GM12872 (cell line): ENCODE data around the gene GTF2H1.

Experiments
- TF ChIP-seq, protein P1 (sequence below): IDR thresholded peaks from 3 replicates; pipeline ENCODE4 v1.5.1; 2011; ENCODE audit warnings: low read depth, mild to moderate bottlenecking, low read length, moderate library complexity; ENCODE audit not compliant: insufficient read depth

Gene GTF2H1

GRCh38 chr11:18383388-18384156 is 61.2 kb downstream of the GTF2H1 start:
- TF ChIP-seq, protein P1, sequence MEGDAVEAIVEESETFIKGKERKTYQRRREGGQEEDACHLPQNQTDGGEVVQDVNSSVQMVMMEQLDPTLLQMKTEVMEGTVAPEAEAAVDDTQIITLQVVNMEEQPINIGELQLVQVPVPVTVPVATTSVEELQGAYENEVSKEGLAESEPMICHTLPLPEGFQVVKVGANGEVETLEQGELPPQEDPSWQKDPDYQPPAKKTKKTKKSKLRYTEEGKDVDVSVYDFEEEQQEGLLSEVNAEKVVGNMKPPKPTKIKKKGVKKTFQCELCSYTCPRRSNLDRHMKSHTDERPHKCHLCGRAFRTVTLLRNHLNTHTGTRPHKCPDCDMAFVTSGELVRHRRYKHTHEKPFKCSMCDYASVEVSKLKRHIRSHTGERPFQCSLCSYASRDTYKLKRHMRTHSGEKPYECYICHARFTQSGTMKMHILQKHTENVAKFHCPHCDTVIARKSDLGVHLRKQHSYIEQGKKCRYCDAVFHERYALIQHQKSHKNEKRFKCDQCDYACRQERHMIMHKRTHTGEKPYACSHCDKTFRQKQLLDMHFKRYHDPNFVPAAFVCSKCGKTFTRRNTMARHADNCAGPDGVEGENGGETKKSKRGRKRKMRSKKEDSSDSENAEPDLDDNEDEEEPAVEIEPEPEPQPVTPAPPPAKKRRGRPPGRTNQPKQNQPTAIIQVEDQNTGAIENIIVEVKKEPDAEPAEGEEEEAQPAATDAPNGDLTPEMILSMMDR, result no peak

DNA sequence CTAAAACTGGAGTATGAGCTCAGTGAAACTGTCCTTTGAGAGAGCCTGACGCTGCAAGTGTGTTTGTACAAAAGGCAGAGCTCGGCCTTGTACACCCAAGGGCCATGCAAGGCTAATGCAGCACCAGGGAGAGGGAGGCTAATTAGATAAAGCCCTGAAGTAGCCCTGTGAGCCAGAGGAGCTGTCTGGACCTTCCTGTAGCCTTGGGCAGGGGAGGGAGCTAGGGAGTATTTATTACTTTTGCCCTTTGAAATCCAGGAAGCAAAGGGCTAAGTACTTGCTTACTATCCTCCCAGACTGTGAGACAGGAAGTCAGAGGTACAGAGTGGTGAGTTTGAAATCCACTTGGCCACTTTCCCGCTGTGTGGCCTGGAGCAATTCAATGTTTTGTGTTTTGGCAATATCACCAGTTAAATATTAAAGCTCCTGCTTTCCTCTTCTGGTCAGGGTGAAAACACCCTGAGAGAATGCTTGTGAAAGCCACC is 61.8 kb downstream of the GTF2H1 start:
- TF ChIP-seq, protein P1, result no peak

DNA sequence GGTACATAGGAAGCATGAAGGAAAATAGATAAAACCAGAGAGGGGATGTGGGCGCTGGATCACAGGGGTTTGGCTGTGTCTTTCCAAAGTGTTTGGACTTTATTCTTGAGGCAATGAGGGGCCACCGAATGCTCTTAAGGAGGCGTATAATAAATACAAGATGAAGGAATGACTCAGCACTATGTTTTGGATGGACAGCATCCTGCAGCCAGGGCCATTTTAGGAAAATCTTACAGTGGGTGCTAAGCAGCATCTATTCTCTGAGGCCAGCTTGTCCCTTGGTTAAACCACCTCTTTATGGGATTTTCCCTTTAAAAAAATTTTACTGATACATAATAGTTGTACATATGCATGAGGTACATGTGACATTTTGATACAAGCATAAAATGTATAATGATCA is 67.7 kb downstream of the GTF2H1 start:
- TF ChIP-seq, protein P1, result no peak

DNA sequence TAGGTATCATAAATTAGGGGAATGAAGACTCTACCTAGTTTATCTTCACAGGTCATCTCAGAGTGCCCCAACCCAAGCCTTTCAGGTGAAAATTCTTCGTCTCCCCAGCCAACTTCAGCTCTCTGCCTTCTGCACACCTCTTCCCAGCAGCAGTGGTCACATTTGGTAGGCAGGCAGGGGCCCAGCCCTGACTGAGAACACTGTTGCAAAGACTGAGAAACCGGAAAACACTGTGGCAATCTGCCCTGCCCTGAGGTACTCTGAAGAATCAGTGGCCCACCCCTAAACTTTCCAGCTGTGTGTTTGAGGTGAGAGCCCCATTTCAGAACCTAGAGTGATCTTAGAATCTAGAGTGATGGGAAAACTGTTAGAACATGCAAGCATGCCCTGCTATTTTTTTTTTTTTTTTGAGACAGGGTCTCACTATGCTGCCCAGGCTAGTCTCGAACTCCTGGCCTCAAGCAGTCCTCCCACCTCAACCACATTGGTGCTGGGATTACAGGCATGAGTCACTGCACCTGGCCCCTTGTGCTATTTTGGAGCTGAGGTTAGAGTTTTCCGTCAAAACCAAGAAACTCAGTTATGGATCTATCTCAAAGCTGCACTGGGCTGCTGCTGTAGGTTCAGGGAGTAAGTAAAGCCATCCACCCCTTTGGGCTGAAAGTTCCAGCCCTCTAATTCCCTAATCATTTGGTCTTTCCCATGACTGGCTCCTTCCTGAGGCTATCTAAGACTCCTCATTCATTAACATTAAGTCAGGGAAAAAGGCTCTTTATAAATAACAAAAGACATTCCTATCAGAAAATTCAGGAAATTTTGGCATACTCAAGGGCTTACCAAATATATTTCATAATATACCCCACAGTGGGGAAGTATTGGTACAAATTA is 70.3 kb downstream of the GTF2H1 start:
- TF ChIP-seq, protein P1, result no peak

- TF ChIP-seq, protein P1, result no peak
These were observed 71.4 kb downstream of the GTF2H1 start for GRCh38 chr11:18393581-18394274.

DNA sequence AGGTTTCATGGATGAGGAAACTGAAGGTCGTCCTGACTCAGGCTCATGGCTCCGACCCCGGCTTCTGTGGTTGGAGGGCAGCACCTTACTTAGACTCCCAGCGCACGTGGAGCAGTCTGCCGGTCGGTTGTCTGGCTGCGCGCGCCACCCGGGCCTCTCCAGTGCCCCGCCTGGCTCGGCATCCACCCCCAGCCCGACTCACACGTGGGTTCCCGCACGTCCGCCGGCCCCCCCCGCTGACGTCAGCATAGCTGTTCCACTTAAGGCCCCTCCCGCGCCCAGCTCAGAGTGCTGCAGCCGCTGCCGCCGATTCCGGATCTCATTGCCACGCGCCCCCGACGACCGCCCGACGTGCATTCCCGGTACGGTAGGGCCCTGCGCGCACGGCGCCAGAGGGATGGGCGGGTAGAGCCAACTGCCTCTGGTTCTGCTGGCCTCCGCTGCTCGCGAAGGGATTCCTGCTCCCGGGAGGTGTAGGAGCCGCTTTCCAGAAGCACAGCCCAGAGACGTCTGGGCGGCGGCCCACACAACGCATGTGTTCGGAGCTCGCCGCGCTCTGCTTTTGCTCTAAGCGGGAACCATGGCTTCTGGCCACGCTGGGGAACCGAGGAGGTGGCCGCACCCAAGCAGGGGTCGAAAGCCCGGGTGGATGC is 72.0 kb downstream of the GTF2H1 start, which contains the start of gene LDHA:
LDHA (plus strand) TSS at position 289 of the 653 bp plus-strand sequence. CDS start 2,280 bp downstream, outside the sequence.
- TF ChIP-seq, protein P1, result no peak
